Hepatocyte (in vitro differentiated cells): ENCODE data around the gene PCBP3.

Experiments used
- CTCF ChIP-seq: fragments of 200-600 bp; sonication (generic); IDR thresholded peaks from 2 replicates; pipeline ENCODE4 v1.5.1; 2016; ENCODE audit warnings: antibody characterized with exemption, mild to moderate bottlenecking; ENCODE audit not compliant: poor library complexity
- EZH2phosphoT487 ChIP-seq: fragments of 200-600 bp; sonication (generic); IDR thresholded peaks from one replicate; pipeline ENCODE4 v1.6.1; 2018; ENCODE audit warnings: antibody characterized with exemption, mild to moderate bottlenecking, low read depth, moderate library complexity; ENCODE audit not compliant: unreplicated experiment, severe bottlenecking

GRCh38 chr21:45979141-45979631 lies 335.7 kb downstream of the PCBP3 start:
- no peak for TF ChIP-seq CTCF
- TF ChIP-seq EZH2phosphoT487 = no peak
